ENCODE measurements around the gene HECA. TPM values are rescaled to one million over a fixed set of nuclear protein-coding genes. Genes with fewer than 3 reads are reported as not detected.

HECA gene, protein sequence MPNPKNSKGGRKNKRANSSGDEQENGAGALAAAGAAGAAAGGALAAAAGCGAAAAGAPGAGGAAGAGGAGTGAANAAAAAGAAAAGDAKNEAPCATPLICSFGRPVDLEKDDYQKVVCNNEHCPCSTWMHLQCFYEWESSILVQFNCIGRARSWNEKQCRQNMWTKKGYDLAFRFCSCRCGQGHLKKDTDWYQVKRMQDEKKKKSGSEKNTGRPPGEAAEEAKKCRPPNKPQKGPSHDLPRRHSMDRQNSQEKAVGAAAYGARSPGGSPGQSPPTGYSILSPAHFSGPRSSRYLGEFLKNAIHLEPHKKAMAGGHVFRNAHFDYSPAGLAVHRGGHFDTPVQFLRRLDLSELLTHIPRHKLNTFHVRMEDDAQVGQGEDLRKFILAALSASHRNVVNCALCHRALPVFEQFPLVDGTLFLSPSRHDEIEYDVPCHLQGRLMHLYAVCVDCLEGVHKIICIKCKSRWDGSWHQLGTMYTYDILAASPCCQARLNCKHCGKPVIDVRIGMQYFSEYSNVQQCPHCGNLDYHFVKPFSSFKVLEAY
- 7.5 and 9.5 TPM in 2 replicates for polyA plus RNA-seq

DNA sequence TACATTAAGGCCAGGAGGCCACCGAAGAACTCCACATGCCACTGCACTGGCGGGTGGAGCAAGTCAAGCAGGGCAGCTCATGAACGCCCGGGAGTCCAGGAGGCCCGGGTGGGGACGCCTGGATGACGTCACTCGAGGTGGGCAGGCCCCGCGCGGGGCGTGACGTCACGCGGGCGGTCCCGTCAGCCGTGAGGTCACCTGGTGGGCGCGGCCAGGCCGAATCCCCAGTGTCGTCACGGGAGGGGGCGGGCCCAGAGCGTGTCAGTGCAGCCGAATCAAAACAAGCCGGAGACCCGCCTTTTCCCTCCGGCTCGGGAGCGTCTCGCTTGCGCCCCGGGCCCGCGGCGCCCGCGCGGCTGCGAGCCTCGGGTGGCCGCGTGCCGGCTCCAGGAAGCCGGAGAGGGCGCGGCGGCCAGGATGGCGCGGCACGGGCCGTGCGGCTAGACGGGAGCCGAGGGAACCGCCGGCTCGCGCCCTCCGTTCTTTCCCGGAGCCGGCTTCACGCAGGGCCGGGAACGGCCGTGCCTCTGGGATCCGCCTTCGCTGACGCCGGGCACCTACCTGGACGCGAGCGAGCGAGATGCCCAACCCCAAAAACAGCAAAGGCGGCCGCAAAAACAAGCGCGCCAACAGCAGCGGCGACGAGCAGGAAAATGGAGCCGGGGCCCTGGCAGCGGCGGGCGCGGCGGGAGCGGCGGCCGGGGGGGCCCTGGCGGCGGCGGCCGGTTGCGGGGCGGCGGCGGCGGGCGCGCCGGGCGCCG lies at the start of gene HECA:
TSS of gene HECA (plus strand) at position 264 of the 761 bp plus-strand sequence. CDS start at position 581, 317 bp downstream.

Other genes with a start within 250 kb of the HECA start
- gene REPS1, start 146.8 kb upstream of the HECA start, polyA plus RNA-seq, result 53.0 and 55.3 TPM in 2 replicates
- 17.3 and 74.0 TPM in 2 replicates for gene ABRACL, start 106.3 kb upstream of the HECA start, polyA plus RNA-seq
- gene TXLNB, start 156.9 kb downstream of the HECA start, polyA plus RNA-seq, result not detected in 2 replicates
- gene CITED2, start 239.6 kb downstream of the HECA start, polyA plus RNA-seq, result 6.5 and 9.0 TPM in 2 replicates

Measured in Purkinje cell (primary cell).